GF-D8 (cell line): ENCODE results near the gene BMP2K.

Experiments used
- DNase-seq: peaks from one replicate; lab custom pipeline; 2025; lab: John Stamatoyannopoulos, UW

Gene BMP2K

GRCh38 chr4:78764498-78764961 lies 11.6 kb upstream of the BMP2K start:
- no peak for DNase-seq

- DNase-seq = no peak
These were observed 10.6 kb upstream of the BMP2K start for GRCh38 chr4:78765432-78766006.

- DNase-seq = no peak
These were observed 10.1 kb upstream of the BMP2K start for GRCh38 chr4:78766026-78766425.

- no peak for DNase-seq
These were observed 9.5 kb upstream of the BMP2K start for GRCh38 chr4:78766650-78767049.

- no peak for DNase-seq
These were observed 8.8 kb upstream of the BMP2K start for GRCh38 chr4:78767350-78767749.

- peak; percentile 5 for DNase-seq
These were observed 7.5 kb upstream of the BMP2K start for GRCh38 chr4:78768452-78769180.

GRCh38 chr4:78770091-78770642 lies 6.0 kb upstream of the BMP2K start:
- no peak for DNase-seq

GRCh38 chr4:78772526-78773091 lies 3.5 kb upstream of the BMP2K start:
- DNase-seq = no peak

GRCh38 chr4:78774417-78774816 lies 1.7 kb upstream of the BMP2K start:
- DNase-seq = no peak

- DNase-seq = peak; percentile 76
These were observed 659 bp upstream of the BMP2K start for GRCh38 chr4:78775303-78776078.

- no peak for DNase-seq
These were observed 802 bp downstream of the BMP2K start for GRCh38 chr4:78776729-78777575.

GRCh38 chr4:78777576-78777940 lies 1.4 kb downstream of the BMP2K start:
- DNase-seq = no peak

- no peak for DNase-seq
These were observed 2.4 kb downstream of the BMP2K start for GRCh38 chr4:78778530-78778929.

- DNase-seq = no peak
These were observed 3.1 kb downstream of the BMP2K start for GRCh38 chr4:78779280-78779679.

- no peak for DNase-seq
These were observed 3.9 kb downstream of the BMP2K start for GRCh38 chr4:78780093-78780492.

- DNase-seq = no peak
These were observed 5.0 kb downstream of the BMP2K start for GRCh38 chr4:78781139-78781538.

GRCh38 chr4:78781924-78782323 lies 5.8 kb downstream of the BMP2K start:
- DNase-seq = peak; percentile 17

- no peak for DNase-seq
These were observed 8.2 kb downstream of the BMP2K start for GRCh38 chr4:78784236-78784865.

- no peak for DNase-seq
These were observed 11.3 kb downstream of the BMP2K start for GRCh38 chr4:78787392-78788006.
